K562 (cell line): ENCODE results near the gene TDO2. TPM values are rescaled to one million over a fixed set of nuclear protein-coding genes. Genes with fewer than 3 reads are reported as not detected.

Source experiments
- ATAC-seq: fragments of 200-7000 bp; cut with Tn5 transposase; 3 replicates; pipeline ENCODE4 v1.9.1; 2020; ENCODE audit warnings: moderate library complexity
- BruUV-seq: library from RNA; stranded (reverse); fragments of 400-500 nt; replicated peaks from 2 replicates; lab custom pipeline; 2021; lab: Mats Ljungman, UMichigan
- CTCF ChIA-PET: fragments of 300-600 bp; formaldehyde crosslinking; extraction: SDS; loops from one replicate; lab custom pipeline; 2021; ENCODE audit warnings: low intra/inter-chr PET ratio; lab: Yijun Ruan, JAX
- POLR2A ChIA-PET: fragments of 300-600, 350-650 bp; sonication (Branson Sonifier 250); formaldehyde crosslinking; extraction: SDS; loops from one replicate; lab custom pipeline; 2021; ENCODE audit warnings: antibody characterized with exemption, inconsistent platforms; lab: Yijun Ruan, JAX
- DNase-seq, 4 experiments: peaks; one replicate each; pipeline versions ENCODE4 v3.0.0 to v3.0.0-alpha.2; 2011 to 2018; ENCODE audit warnings: low spot score in 3 of 4, mixed read lengths in 3 of 4; ENCODE audit errors: extremely low read depth in 1 of 4
- FAIRE-seq: peaks from 2 replicates; lab custom pipeline; 2011; peaks lifted over from hg19 to GRCh38; lab: Jason Lieb, UNC
- H2AFZ ChIP-seq: 2 replicates; pipeline ENCODE4 v1.6.0; 2011; ENCODE audit warnings: low read depth, low read length, control low read depth, inconsistent platforms
- H3K27ac ChIP-seq: fragments of 200-600 bp; 3 replicates; pipeline ENCODE4 v1.8.0; 2011; ENCODE audit warnings: low read depth, mild to moderate bottlenecking, control low read depth, inconsistent platforms, low read length, moderate library complexity, mixed read lengths; ENCODE audit errors: extremely low read depth
- H3K27me3 ChIP-seq, 2 experiments: fragments of 300-600 bp in 1 of 2; 2 replicates in 1 of 2; 3 replicates in 1 of 2; pipeline versions ENCODE4 v1.6.0 to v1.8.0; 2011; ENCODE audit warnings: inconsistent platforms in 2 of 2, low read length in 2 of 2, mild to moderate bottlenecking in 1 of 2, mixed read lengths in 1 of 2, moderate library complexity in 1 of 2; ENCODE audit not compliant: control insufficient read depth in 2 of 2, insufficient read depth in 2 of 2
- H3K36me3 ChIP-seq: fragments of 300-600 bp; 3 replicates; pipeline ENCODE4 v1.8.0; 2011; ENCODE audit warnings: mild to moderate bottlenecking, low read length, inconsistent platforms; ENCODE audit not compliant: control insufficient read depth, insufficient read depth
- H3K4me1 ChIP-seq, 2 experiments: fragments of 200-600 bp in 1 of 2; replicated peaks in 1 of 2; 2 replicates in 1 of 2; 3 replicates in 1 of 2; pipeline versions ENCODE4 v1.5.1 to v1.8.0; 2011; ENCODE audit warnings: inconsistent platforms in 2 of 2, low read length in 2 of 2, mild to moderate bottlenecking in 1 of 2, mixed read lengths in 1 of 2, moderate library complexity in 1 of 2; ENCODE audit not compliant: control insufficient read depth in 2 of 2, insufficient read depth in 2 of 2
- H3K4me2 ChIP-seq: 2 replicates; pipeline ENCODE4 v1.6.1; 2011; ENCODE audit warnings: low read length, control low read depth, inconsistent platforms, mixed read lengths; ENCODE audit not compliant: insufficient read depth
- H3K4me3 ChIP-seq: fragments of 200-600 bp; sonication (generic), shearing (Covaris generic); 2 replicates; pipeline ENCODE4 v1.5.1; 2016; ENCODE audit warnings: control low read depth, inconsistent platforms
- H3K79me2 ChIP-seq: fragments of 200-600 bp; 3 replicates; pipeline ENCODE4 v1.8.0; 2011; ENCODE audit warnings: low read length, inconsistent platforms; ENCODE audit not compliant: control insufficient read depth, insufficient read depth
- H3K9ac ChIP-seq, 2 experiments: 2 replicates each; pipeline versions ENCODE4 v1.6.0 to v1.6.1; 2011; ENCODE audit warnings: low read depth in 2 of 2, low read length in 2 of 2, control low read depth in 1 of 2, inconsistent platforms in 1 of 2, mild to moderate bottlenecking in 1 of 2, mixed read lengths in 1 of 2; ENCODE audit not compliant: insufficient read depth in 1 of 2
- H3K9me1 ChIP-seq: one replicate; pipeline ENCODE4 v1.6.0; 2011; ENCODE audit warnings: inconsistent platforms, mild to moderate bottlenecking, low read length, moderate library complexity; ENCODE audit not compliant: control insufficient read depth, insufficient read depth
- H3K9me3 ChIP-seq: replicated peaks from 2 replicates; pipeline ENCODE4 v1.5.1; 2011; ENCODE audit warnings: low read depth, low read length, inconsistent platforms; ENCODE audit not compliant: control insufficient read depth, insufficient read depth
- H4K20me1 ChIP-seq: replicated peaks from 2 replicates; pipeline ENCODE4 v1.6.1; 2011; ENCODE audit warnings: low read length, inconsistent platforms, mixed read lengths; ENCODE audit not compliant: control insufficient read depth, insufficient read depth
- CLOCK ChIP-seq: fragments of 250-450 bp; sonication (Bioruptor Pico); IDR thresholded peaks from 2 replicates; pipeline ENCODE4 v1.4.0; 2020; ENCODE audit warnings: mild to moderate bottlenecking, moderate library complexity, borderline replicate concordance
- DMBX1 ChIP-seq: fragments of 250-450 bp; sonication (Bioruptor Pico); IDR thresholded peaks from 2 replicates; pipeline ENCODE4 v1.8.0; 2022; ENCODE audit warnings: inconsistent platforms, mild to moderate bottlenecking, moderate library complexity, borderline replicate concordance
- ESRRB ChIP-seq: fragments of 250-450 bp; sonication (Bioruptor Pico); IDR thresholded peaks from 2 replicates; pipeline ENCODE4 v1.5.0; 2020; ENCODE audit warnings: mild to moderate bottlenecking, moderate library complexity, borderline replicate concordance
- FOSL1 ChIP-seq: fragments of 200-800 bp; sonication (Bioruptor generic); conservative IDR thresholded peaks from 2 replicates; pipeline ENCODE4 v1.6.1; 2016; ENCODE audit warnings: missing genetic modification characterization, missing compliant biosample characterization
- GATA2 ChIP-seq: sonication (generic); formaldehyde crosslinking; IDR thresholded peaks from 2 replicates; pipeline ENCODE4 v1.4.0; 2020; ENCODE audit warnings: mild to moderate bottlenecking, missing genetic modification reagents
- MCM2 ChIP-seq: fragments of 450-650 bp; IDR thresholded peaks from 2 replicates; pipeline ENCODE4 v1.6.1; 2017; ENCODE audit warnings: low read depth, mild to moderate bottlenecking
- PHF21A ChIP-seq: fragments of 450-650 bp; IDR thresholded peaks from 2 replicates; pipeline ENCODE4 v1.6.1; 2017; ENCODE audit warnings: low read depth, borderline replicate concordance
- PHTF2 ChIP-seq: fragments of 250-450 bp; sonication (Bioruptor Pico); IDR thresholded peaks from 2 replicates; pipeline ENCODE4 v1.5.0; 2021; ENCODE audit warnings: mild to moderate bottlenecking
- SAFB2 ChIP-seq: fragments of 200-400 bp; formaldehyde crosslinking; IDR thresholded peaks from 2 replicates; pipeline ENCODE4 v1.6.1; 2018; ENCODE audit warnings: borderline replicate concordance, low read length, low read depth, moderate library complexity; ENCODE audit not compliant: severe bottlenecking
- SIN3B ChIP-seq: fragments of 450-650 bp; IDR thresholded peaks from 2 replicates; pipeline ENCODE4 v1.6.1; 2017; ENCODE audit warnings: low read depth, mild to moderate bottlenecking, moderate library complexity
- SMARCE1 ChIP-seq: fragments of 450-650 bp; IDR thresholded peaks from 2 replicates; pipeline ENCODE4 v1.7.1; 2016; ENCODE audit warnings: mild to moderate bottlenecking
- SNRNP70 ChIP-seq: fragments of 200-400 bp; formaldehyde crosslinking; optimal IDR thresholded peaks from 2 replicates; pipeline ENCODE3; 2017; ENCODE audit warnings: low read depth, low read length
- STAT6 ChIP-seq: sonication (generic); formaldehyde crosslinking; IDR thresholded peaks from 2 replicates; pipeline ENCODE4 v1.8.1; 2023; ENCODE audit warnings: mild to moderate bottlenecking, missing genetic modification reagents
- TGIF2 ChIP-seq: sonication (generic); formaldehyde crosslinking; IDR thresholded peaks from 2 replicates; pipeline ENCODE4 v1.8.1; 2022; ENCODE audit warnings: mild to moderate bottlenecking, missing genetic modification reagents, moderate library complexity
- ZSCAN32 ChIP-seq: fragments of 450-650 bp; formaldehyde crosslinking; IDR thresholded peaks from 2 replicates; pipeline ENCODE4 v1.4.0; 2020; ENCODE audit warnings: mild to moderate bottlenecking, moderate library complexity
- WGBS: fragments of 100-300 bp; shearing (Covaris generic); methylation state at CpG from one replicate; pipeline ENCODE4 v1.1.6; 2016; ENCODE audit warnings: low coverage, mixed read lengths; ENCODE audit not compliant: insufficient coverage; ENCODE audit errors: missing lambda C conversion rate; 5-methylcytosine and 5-hydroxymethylcytosine counted together
- in situ Hi-C: fragments of 300-500 bp; cut with MboI; formaldehyde crosslinking; loops from 4 replicates; pipeline ENCODE4 v1.15.0; 2018; ENCODE audit warnings: inconsistent platforms, mixed read lengths
- intact Hi-C: fragments of 100-400 bp; cut with micrococcal nuclease; formaldehyde crosslinking; loops from 2 replicates; pipeline ENCODE4 v1.14.2; 2022
- polyA plus RNA-seq, 8 experiments: library from polyadenylated mRNA; depleted of rRNA in 4 of 8; stranded (reverse) in 5 of 8; unstranded in 3 of 8; fragments of >200 nt; fragmentation: Nextera tagmentation in 2 of 8; fragmentation: Illumina TruSeq in 1 of 8; extraction: Ambion mirVana in 2 of 8; extraction: Trizol in 1 of 8; gene quantifications; 2 replicates each; pipeline versions ENCODE4 v1.2.1 to v1.2.3, GENCODE V29; 2011 to 2014; ENCODE audit warnings: inconsistent platforms in 1 of 8, missing spikeins in 1 of 8
- total RNA-seq, 7 experiments: library from RNA; depleted of rRNA in 6 of 7; stranded (reverse); fragments of >200 nt in 6 of 7; fragmentation: Illumina TruSeq in 2 of 7; extraction: Trizol in 2 of 7; gene quantifications; 2 replicates each; pipeline versions ENCODE4 v1.2.1 to v1.2.3, GENCODE V29; 2011 to 2021; ENCODE audit warnings: low replicate concordance in 1 of 7

Gene TDO2
- total and polyA plus RNA-seq, 9 of the 15 experiments (the other 6 are each of a cell fraction or from before 2014, with no cell fraction given) = 0.09 to 0.65 (median 0.22) TPM; not detected in 2

GRCh38 chr4:155959417-155959816 lies 55.9 kb downstream of the TDO2 start:
- Histone ChIP-seq H3K79me2 (no peaks in the 10 kb centered on the region), H3K27ac (no peak overlapping the region), H3K4me1 (no peaks in the 10 kb centered on the region), H3K36me3 (no peaks in the 10 kb centered on the region), H3K9me3 (no peaks in the 10 kb centered on the region), H3K9me1 (no peaks in the 10 kb centered on the region), H3K27me3 (no peaks in the 10 kb centered on the region), H3K4me3 (no peak overlapping the region), H4K20me1 (no peaks in the 10 kb centered on the region), H2AFZ (no peak overlapping the region), H3K4me2 (no peak overlapping the region), H3K9ac (no peak overlapping the region)
- intact Hi-C loops (loop anchor here (10.0 kb wide), 1 partner anchor 1405 kb away; the partner anchor contains the start of gene PLRG1), in situ Hi-C loops (no loop called here)
- 4% methylated on average over 4 of the region's 4 CpGs for WGBS
- POLR2A ChIA-PET = no interaction called here
- no TSS peak for BruUV-seq
- no peak for FAIRE-seq
- ATAC-seq = no peak
- CTCF ChIA-PET = no interaction called here
- no peak for DNase-seq
- no peak for TF ChIP-seq MCM2
- TF ChIP-seq TGIF2 (CRISPR knock-in tag) = no peak
- TF ChIP-seq PHTF2 (CRISPR knock-in tag) = no peak
- no peak for TF ChIP-seq GATA2
- TF ChIP-seq SAFB2 = no peak
- TF ChIP-seq CLOCK (CRISPR knock-in tag) = no peak
- TF ChIP-seq SNRNP70 = no peak
- TF ChIP-seq PHF21A = no peak
- no peak for TF ChIP-seq FOSL1 (tag)
- no peak for TF ChIP-seq STAT6 (CRISPR knock-in tag)
- no peak for TF ChIP-seq ESRRB (CRISPR knock-in tag)
- no peak for TF ChIP-seq ZSCAN32 (CRISPR knock-in tag)
- no peak for TF ChIP-seq SMARCE1
- no peak for TF ChIP-seq SIN3B
- no peak for TF ChIP-seq DMBX1
